ENCODE measurements around the gene SLMAP. TPM values are rescaled to one million over a fixed set of nuclear protein-coding genes. Genes with fewer than 3 reads are reported as not detected.

Gene SLMAP
- total and polyA plus RNA-seq, 2 experiments from 2014 or later = 32.1 to 73.0 TPM

DNA sequence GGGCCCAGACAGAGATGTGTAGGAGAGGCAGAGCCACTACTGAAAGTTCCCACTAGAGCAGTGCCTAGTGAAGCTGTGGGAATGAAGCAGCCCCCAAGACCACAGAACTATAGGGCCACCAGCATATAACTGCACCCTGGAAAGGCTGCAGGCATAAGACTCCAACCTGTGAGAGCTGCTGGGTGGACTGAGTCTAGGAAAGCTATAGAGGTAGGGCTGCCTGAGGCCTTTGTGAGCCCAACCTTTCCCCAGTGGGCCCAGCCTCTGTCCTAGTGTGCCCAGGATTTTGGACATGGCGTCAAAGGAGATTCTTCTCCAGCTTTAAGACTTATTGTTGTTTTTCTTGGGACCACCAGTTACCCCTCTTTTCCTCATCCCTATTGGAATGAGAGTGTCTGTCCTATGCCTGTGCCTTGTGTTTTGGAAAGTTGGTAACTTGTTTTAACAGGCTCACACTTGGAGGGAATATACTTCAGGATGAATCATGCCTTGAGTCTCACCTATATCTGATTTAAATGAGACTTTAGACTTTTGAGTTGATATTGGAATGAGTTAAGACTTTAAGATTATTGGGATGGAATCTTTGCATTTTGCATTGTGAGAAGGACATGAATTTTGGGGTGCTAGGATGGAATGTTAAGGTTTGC lies 28.1 kb downstream of the SLMAP start (continued):
- TF ChIP-seq, protein P1, sequence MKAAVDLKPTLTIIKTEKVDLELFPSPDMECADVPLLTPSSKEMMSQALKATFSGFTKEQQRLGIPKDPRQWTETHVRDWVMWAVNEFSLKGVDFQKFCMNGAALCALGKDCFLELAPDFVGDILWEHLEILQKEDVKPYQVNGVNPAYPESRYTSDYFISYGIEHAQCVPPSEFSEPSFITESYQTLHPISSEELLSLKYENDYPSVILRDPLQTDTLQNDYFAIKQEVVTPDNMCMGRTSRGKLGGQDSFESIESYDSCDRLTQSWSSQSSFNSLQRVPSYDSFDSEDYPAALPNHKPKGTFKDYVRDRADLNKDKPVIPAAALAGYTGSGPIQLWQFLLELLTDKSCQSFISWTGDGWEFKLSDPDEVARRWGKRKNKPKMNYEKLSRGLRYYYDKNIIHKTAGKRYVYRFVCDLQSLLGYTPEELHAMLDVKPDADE (IDR thresholded peaks at IDR 0.05) = no peak
- TF ChIP-seq, protein P2, sequence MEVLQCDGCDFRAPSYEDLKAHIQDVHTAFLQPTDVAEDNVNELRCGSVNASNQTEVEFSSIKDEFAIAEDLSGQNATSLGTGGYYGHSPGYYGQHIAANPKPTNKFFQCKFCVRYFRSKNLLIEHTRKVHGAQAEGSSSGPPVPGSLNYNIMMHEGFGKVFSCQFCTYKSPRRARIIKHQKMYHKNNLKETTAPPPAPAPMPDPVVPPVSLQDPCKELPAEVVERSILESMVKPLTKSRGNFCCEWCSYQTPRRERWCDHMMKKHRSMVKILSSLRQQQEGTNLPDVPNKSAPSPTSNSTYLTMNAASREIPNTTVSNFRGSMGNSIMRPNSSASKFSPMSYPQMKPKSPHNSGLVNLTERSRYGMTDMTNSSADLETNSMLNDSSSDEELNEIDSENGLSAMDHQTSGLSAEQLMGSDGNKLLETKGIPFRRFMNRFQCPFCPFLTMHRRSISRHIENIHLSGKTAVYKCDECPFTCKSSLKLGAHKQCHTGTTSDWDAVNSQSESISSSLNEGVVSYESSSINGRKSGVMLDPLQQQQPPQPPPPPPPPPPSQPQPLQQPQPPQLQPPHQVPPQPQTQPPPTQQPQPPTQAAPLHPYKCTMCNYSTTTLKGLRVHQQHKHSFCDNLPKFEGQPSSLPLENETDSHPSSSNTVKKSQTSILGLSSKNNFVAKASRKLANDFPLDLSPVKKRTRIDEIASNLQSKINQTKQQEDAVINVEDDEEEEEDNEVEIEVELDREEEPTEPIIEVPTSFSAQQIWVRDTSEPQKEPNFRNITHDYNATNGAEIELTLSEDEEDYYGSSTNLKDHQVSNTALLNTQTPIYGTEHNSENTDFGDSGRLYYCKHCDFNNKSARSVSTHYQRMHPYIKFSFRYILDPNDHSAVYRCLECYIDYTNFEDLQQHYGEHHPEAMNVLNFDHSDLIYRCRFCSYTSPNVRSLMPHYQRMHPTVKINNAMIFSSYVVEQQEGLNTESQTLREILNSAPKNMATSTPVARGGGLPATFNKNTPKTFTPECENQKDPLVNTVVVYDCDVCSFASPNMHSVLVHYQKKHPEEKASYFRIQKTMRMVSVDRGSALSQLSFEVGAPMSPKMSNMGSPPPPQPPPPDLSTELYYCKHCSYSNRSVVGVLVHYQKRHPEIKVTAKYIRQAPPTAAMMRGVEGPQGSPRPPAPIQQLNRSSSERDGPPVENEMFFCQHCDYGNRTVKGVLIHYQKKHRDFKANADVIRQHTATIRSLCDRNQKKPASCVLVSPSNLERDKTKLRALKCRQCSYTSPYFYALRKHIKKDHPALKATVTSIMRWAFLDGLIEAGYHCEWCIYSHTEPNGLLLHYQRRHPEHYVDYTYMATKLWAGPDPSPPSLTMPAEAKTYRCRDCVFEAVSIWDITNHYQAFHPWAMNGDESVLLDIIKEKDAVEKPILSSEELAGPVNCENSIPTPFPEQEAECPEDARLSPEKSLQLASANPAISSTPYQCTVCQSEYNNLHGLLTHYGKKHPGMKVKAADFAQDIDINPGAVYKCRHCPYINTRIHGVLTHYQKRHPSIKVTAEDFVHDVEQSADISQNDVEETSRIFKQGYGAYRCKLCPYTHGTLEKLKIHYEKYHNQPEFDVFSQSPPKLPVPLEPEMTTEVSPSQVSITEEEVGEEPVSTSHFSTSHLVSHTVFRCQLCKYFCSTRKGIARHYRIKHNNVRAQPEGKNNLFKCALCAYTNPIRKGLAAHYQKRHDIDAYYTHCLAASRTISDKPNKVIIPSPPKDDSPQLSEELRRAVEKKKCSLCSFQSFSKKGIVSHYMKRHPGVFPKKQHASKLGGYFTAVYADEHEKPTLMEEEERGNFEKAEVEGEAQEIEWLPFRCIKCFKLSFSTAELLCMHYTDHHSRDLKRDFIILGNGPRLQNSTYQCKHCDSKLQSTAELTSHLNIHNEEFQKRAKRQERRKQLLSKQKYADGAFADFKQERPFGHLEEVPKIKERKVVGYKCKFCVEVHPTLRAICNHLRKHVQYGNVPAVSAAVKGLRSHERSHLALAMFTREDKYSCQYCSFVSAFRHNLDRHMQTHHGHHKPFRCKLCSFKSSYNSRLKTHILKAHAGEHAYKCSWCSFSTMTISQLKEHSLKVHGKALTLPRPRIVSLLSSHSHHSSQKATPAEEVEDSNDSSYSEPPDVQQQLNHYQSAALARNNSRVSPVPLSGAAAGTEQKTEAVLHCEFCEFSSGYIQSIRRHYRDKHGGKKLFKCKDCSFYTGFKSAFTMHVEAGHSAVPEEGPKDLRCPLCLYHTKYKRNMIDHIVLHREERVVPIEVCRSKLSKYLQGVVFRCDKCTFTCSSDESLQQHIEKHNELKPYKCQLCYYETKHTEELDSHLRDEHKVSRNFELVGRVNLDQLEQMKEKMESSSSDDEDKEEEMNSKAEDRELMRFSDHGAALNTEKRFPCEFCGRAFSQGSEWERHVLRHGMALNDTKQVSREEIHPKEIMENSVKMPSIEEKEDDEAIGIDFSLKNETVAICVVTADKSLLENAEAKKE (CRISPR knock-in tag; IDR thresholded peaks at IDR 0.05) = no peak
- TF ChIP-seq, protein P3, sequence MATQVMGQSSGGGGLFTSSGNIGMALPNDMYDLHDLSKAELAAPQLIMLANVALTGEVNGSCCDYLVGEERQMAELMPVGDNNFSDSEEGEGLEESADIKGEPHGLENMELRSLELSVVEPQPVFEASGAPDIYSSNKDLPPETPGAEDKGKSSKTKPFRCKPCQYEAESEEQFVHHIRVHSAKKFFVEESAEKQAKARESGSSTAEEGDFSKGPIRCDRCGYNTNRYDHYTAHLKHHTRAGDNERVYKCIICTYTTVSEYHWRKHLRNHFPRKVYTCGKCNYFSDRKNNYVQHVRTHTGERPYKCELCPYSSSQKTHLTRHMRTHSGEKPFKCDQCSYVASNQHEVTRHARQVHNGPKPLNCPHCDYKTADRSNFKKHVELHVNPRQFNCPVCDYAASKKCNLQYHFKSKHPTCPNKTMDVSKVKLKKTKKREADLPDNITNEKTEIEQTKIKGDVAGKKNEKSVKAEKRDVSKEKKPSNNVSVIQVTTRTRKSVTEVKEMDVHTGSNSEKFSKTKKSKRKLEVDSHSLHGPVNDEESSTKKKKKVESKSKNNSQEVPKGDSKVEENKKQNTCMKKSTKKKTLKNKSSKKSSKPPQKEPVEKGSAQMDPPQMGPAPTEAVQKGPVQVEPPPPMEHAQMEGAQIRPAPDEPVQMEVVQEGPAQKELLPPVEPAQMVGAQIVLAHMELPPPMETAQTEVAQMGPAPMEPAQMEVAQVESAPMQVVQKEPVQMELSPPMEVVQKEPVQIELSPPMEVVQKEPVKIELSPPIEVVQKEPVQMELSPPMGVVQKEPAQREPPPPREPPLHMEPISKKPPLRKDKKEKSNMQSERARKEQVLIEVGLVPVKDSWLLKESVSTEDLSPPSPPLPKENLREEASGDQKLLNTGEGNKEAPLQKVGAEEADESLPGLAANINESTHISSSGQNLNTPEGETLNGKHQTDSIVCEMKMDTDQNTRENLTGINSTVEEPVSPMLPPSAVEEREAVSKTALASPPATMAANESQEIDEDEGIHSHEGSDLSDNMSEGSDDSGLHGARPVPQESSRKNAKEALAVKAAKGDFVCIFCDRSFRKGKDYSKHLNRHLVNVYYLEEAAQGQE (IDR thresholded peaks at IDR 0.05; ENCODE audit: unreplicated experiment) = no peak
